ENCODE results near the gene OXA1L.

DNA sequence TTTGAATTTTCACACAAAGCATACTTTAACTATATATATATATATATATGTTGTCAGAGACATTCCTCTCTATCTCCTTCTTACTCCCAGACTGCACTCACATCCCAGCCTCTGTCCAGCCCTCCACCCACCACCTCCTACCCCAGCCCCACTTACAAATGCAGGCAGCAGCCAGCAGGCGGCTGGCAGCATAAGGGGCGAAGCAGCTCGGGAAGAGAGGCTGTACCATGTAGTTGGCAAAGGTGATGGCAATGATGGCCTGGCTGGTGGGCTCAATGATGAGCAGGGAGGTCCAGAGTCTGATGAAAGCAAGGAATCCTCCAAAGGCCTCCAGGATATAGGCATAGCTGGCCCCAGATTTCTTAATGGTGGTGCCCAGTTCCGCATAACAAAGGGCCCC, 46.3 kb downstream of the OXA1L start:
- TF ChIP-seq, protein P1, sequence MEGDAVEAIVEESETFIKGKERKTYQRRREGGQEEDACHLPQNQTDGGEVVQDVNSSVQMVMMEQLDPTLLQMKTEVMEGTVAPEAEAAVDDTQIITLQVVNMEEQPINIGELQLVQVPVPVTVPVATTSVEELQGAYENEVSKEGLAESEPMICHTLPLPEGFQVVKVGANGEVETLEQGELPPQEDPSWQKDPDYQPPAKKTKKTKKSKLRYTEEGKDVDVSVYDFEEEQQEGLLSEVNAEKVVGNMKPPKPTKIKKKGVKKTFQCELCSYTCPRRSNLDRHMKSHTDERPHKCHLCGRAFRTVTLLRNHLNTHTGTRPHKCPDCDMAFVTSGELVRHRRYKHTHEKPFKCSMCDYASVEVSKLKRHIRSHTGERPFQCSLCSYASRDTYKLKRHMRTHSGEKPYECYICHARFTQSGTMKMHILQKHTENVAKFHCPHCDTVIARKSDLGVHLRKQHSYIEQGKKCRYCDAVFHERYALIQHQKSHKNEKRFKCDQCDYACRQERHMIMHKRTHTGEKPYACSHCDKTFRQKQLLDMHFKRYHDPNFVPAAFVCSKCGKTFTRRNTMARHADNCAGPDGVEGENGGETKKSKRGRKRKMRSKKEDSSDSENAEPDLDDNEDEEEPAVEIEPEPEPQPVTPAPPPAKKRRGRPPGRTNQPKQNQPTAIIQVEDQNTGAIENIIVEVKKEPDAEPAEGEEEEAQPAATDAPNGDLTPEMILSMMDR (conservative IDR thresholded peaks at IDR 0.05) = no peak
- no peak for TF ChIP-seq ZFX (IDR thresholded peaks at IDR 0.05)
